PC-3 (cell line): ENCODE results near the gene CST5. TPM values are rescaled to one million over a fixed set of nuclear protein-coding genes. Genes with fewer than 3 reads are reported as not detected.

Source experiments
- ATAC-seq: fragments of 200-7000 bp; cut with Tn5 transposase; 2 replicates; pipeline ENCODE4 v1.9.1; 2020; ENCODE audit warnings: mild to moderate bottlenecking, moderate library complexity
- BruUV-seq: library from RNA; stranded (reverse); fragments of 400-500 nt; replicated peaks from 2 replicates; lab custom pipeline; 2021; lab: Mats Ljungman, UMichigan
- CTCF ChIA-PET: fragments of 300-600 bp; sonication (Branson Sonifier 250); formaldehyde crosslinking; loops from one replicate; lab custom pipeline; 2022; ENCODE audit warnings: antibody characterized with exemption; lab: Charles Lee
- POLR2A ChIA-PET: fragments of 300-600 bp; sonication (Branson Sonifier 250); formaldehyde crosslinking; loops from one replicate; lab custom pipeline; 2022; ENCODE audit warnings: antibody characterized with exemption; ENCODE audit not compliant: unreplicated experiment; lab: Charles Lee
- DNase-seq: peaks from one replicate; pipeline ENCODE4 v3.0.0-alpha.2; 2015
- H2AFZ ChIP-seq: fragments of 300-600 bp; sonication (generic); 2 replicates; pipeline ENCODE4 v1.6.0; 2016; ENCODE audit warnings: antibody characterized with exemption, low read length
- H3F3A ChIP-seq: fragments of 300-600 bp; sonication (generic); one replicate; pipeline ENCODE4 v1.6.0; 2017; ENCODE audit warnings: antibody characterized with exemption, low read length, control low read depth, mild to moderate bottlenecking; ENCODE audit not compliant: unreplicated experiment
- H3K27ac ChIP-seq: fragments of 300-600 bp; sonication (generic); 2 replicates; pipeline ENCODE4 v1.5.1; 2016; ENCODE audit warnings: mild to moderate bottlenecking, low read length
- H3K27me3 ChIP-seq: fragments of 300-600 bp; sonication (generic); 2 replicates; pipeline ENCODE4 v1.6.1; 2016; ENCODE audit warnings: low read length, mixed read lengths
- H3K36me3 ChIP-seq: fragments of 300-600 bp; sonication (generic); 2 replicates; pipeline ENCODE4 v1.6.1; 2016; ENCODE audit warnings: low read depth, mixed run types, low read length, mixed read lengths
- H3K4me1 ChIP-seq: fragments of 300-600 bp; sonication (generic); 2 replicates; pipeline ENCODE4 v1.5.1; 2016; ENCODE audit warnings: low read length; ENCODE audit not compliant: insufficient read depth
- H3K4me2 ChIP-seq: fragments of 300-600 bp; sonication (generic); 2 replicates; pipeline ENCODE4 v1.6.0; 2016; ENCODE audit warnings: low read length
- H3K4me3 ChIP-seq: fragments of 300-600 bp; sonication (generic); 2 replicates; pipeline ENCODE4 v1.5.1; 2016; ENCODE audit warnings: mild to moderate bottlenecking, low read length, mixed read lengths
- H3K79me2 ChIP-seq: fragments of 300-600 bp; sonication (generic); 2 replicates; pipeline ENCODE4 v1.6.1; 2017; ENCODE audit warnings: low read length, mixed read lengths
- H3K9ac ChIP-seq: fragments of 300-600 bp; sonication (generic); 2 replicates; pipeline ENCODE4 v1.6.0; 2016; ENCODE audit warnings: mild to moderate bottlenecking, low read length
- H3K9me2 ChIP-seq: fragments of 300-600 bp; sonication (generic); replicated peaks from 2 replicates; pipeline ENCODE4 v1.6.1; 2016; ENCODE audit warnings: mixed run types, low read length, mixed read lengths
- H3K9me3 ChIP-seq: fragments of 300-600 bp; sonication (generic); 2 replicates; pipeline ENCODE4 v1.6.1; 2016; ENCODE audit warnings: low read length, mixed read lengths
- H4K20me1 ChIP-seq: fragments of 300-600 bp; sonication (generic); 2 replicates; pipeline ENCODE4 v1.6.1; 2016; ENCODE audit warnings: low read length, mixed read lengths
- CTCF ChIP-seq: fragments of 300-600 bp; sonication (generic); conservative IDR thresholded peaks from 2 replicates; pipeline ENCODE4 v1.5.1; 2017; ENCODE audit warnings: antibody characterized with exemption, low read depth, mild to moderate bottlenecking, low read length
- EZH2 ChIP-seq: fragments of 300-600 bp; sonication (generic); IDR thresholded peaks from one replicate; pipeline ENCODE4 v1.6.1; 2017; ENCODE audit warnings: antibody characterized with exemption, mild to moderate bottlenecking, low read length; ENCODE audit not compliant: unreplicated experiment
- EZH2phosphoT487 ChIP-seq: fragments of 300-600 bp; sonication (generic); IDR thresholded peaks from 2 replicates; pipeline ENCODE4 v1.6.1; 2018; ENCODE audit warnings: mild to moderate bottlenecking, antibody characterized with exemption, low read length, borderline replicate concordance
- intact Hi-C: fragments of 100-400 bp; cut with micrococcal nuclease; formaldehyde crosslinking; loops from 2 replicates; pipeline ENCODE4 v1.9.0; 2023
- total RNA-seq: library from RNA; depleted of rRNA; stranded (reverse); fragments of >200 nt; gene quantifications from 2 replicates; pipeline ENCODE4 v1.2.3, GENCODE V29; 2014

Gene CST5
- total RNA-seq, 1 experiment from 2014 or later: not detected

- no peak for DNase-seq
- H3K27me3 ChIP-seq: peaks cover 16% of the 10 kb centered on the region; the same call in 1 of the 2 replicates
- POLR2A ChIA-PET: no interaction called here
- H3F3A ChIP-seq: no peaks in the 10 kb centered on the region
- H3K4me2 ChIP-seq: no peak overlapping the region
- no peak overlapping the region for H3K9ac ChIP-seq
- TF ChIP-seq EZH2phosphoT487: no peak
- no peak for TF ChIP-seq EZH2
- no peak for TF ChIP-seq CTCF
- no TSS peak for BruUV-seq
- H3K9me2 ChIP-seq: no peaks in the 10 kb centered on the region
- H3K9me3 ChIP-seq: no peaks in the 10 kb centered on the region
- no peak overlapping the region for H2AFZ ChIP-seq
- no peak overlapping the region for H3K4me3 ChIP-seq
- no peaks in the 10 kb centered on the region for H3K4me1 ChIP-seq
- H3K27ac ChIP-seq: no peak overlapping the region
- no peaks in the 10 kb centered on the region for H4K20me1 ChIP-seq
- no peak for ATAC-seq
- CTCF ChIA-PET: no interaction called here
- H3K79me2 ChIP-seq: no peaks in the 10 kb centered on the region
- H3K36me3 ChIP-seq: no peaks in the 10 kb centered on the region
- intact Hi-C loops: no loop called here
Measured at GRCh38 chr20:23857962-23858595, 21.5 kb downstream of the CST5 start.

DNA sequence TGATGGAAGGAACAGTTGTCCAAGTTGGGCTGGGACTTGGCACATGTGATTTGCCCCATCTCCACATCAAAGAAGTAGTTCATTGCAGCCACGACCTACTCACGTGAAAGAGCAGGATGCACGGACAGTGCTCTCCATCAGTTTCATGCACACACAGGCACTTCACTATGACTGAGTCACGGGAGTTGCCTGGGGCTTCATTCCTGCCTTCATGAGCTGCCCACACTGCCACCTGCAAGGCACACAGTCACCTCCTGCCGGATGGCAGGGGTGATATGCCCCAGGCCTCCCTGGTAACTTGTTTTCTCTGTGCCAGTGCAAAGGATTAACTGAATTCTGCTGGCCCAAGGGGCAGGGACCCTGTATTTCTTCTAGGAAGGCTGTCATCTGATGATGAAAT is 22.8 kb downstream of the CST5 start:
- CTCF ChIA-PET: no interaction called here
- peak; percentile 61 for DNase-seq

More for the DNA sequence above, 22.8 kb downstream of the CST5 start:
- Histone ChIP-seq H3F3A (no peaks in the 10 kb centered on the region), H3K27ac (no peak overlapping the region), H3K27me3 (peaks cover 20% of the 10 kb centered on the region; the same call in 1 of the 2 replicates), H3K4me1 (no peaks in the 10 kb centered on the region), H2AFZ (no peak overlapping the region), H3K9me2 (no peaks in the 10 kb centered on the region), H3K9me3 (no peaks in the 10 kb centered on the region), H3K36me3 (no peaks in the 10 kb centered on the region), H3K4me2 (no peak overlapping the region), H3K9ac (no peak overlapping the region), H4K20me1 (no peaks in the 10 kb centered on the region), H3K79me2 (no peaks in the 10 kb centered on the region), H3K4me3 (no peak overlapping the region)
- POLR2A ChIA-PET: no interaction called here
- no peak for ATAC-seq
- no peak for TF ChIP-seq EZH2
- TF ChIP-seq EZH2phosphoT487: no peak
- TF ChIP-seq CTCF: no peak
- BruUV-seq: no TSS peak
- intact Hi-C loops: no loop called here
